HCT116 (cell line): Measurements from ENCODE around the gene KRTAP5-2. TPM values are rescaled to one million over a fixed set of nuclear protein-coding genes. Genes with fewer than 3 reads are reported as not detected.

Source experiments
- ATAC-seq: fragments of 200-7000 bp; cut with Tn5 transposase; 2 replicates; pipeline ENCODE4 v1.9.1; 2020; ENCODE audit warnings: mild to moderate bottlenecking, moderate library complexity
- BruUV-seq: library from RNA; stranded (reverse); fragments of 400-500 nt; replicated peaks from 2 replicates; lab custom pipeline; 2021; lab: Mats Ljungman, UMichigan
- CTCF ChIA-PET: fragments of 300-600 bp; sonication (Branson Sonifier 250); formaldehyde crosslinking; loops from one replicate; lab custom pipeline; 2021; ENCODE audit warnings: antibody characterized with exemption; lab: Charles Lee
- POLR2A ChIA-PET: fragments of 300-600, 350-600 bp; sonication (Branson Sonifier 250); formaldehyde crosslinking; loops from one replicate; lab custom pipeline; 2021; ENCODE audit warnings: antibody characterized with exemption; lab: Charles Lee
- RAD21 ChIA-PET, 2 experiments: fragments of 300-600 bp; sonication (Branson Sonifier 250); formaldehyde crosslinking; loops; one replicate each; lab custom pipeline; 2023; ENCODE audit warnings: low total read pairs in 2 of 2; ENCODE audit not compliant: uncharacterized antibody in 2 of 2, unreplicated experiment in 2 of 2, low non-redundant PET in 1 of 2; lab: Charles Lee
- DNase-seq: peaks from one replicate; pipeline ENCODE4 v3.0.0-alpha.2; 2010; ENCODE audit warnings: low read depth, low spot score
- H2AFZ ChIP-seq: fragments of 200-600 bp; shearing (Covaris generic), sonication (generic); 2 replicates; pipeline ENCODE4 v1.6.1; 2017; ENCODE audit warnings: low read depth, mixed run types, mixed read lengths, antibody characterized with exemption, low read length; ENCODE audit not compliant: poor library complexity, severe bottlenecking
- H3K27ac ChIP-seq: 2 replicates; pipeline ENCODE4 v1.5.1; 2012; ENCODE audit warnings: low read depth, low read length
- H3K27me3 ChIP-seq: fragments of 200-600 bp; sonication (generic); 2 replicates; pipeline ENCODE4 v1.6.1; 2016; ENCODE audit warnings: mixed run types, low read length, mixed read lengths; ENCODE audit not compliant: insufficient read depth
- H3K36me3 ChIP-seq, 2 experiments: fragments of 200-500 bp in 1 of 2; fragments of 200-600 bp in 1 of 2; sonication (Bioruptor generic) in 1 of 2; sonication (generic) in 1 of 2; 2 replicates each; pipeline versions ENCODE4 v1.5.1 to v1.6.1; 2014 to 2016; ENCODE audit warnings: low read length in 2 of 2, inconsistent platforms in 1 of 2, mixed read lengths in 1 of 2, mixed run types in 1 of 2; ENCODE audit not compliant: insufficient read depth in 2 of 2, control insufficient read depth in 1 of 2
- H3K4me1 ChIP-seq, 2 experiments: fragments of 200-600 bp in 1 of 2; sonication (generic) in 1 of 2; 2 replicates each; pipeline versions ENCODE4 v1.5.1 to v1.6.1; 2012 to 2017; ENCODE audit warnings: low read length in 2 of 2, inconsistent platforms in 1 of 2, mild to moderate bottlenecking in 1 of 2, mixed read lengths in 1 of 2, mixed run types in 1 of 2, moderate library complexity in 1 of 2; ENCODE audit not compliant: insufficient read depth in 2 of 2, control insufficient read depth in 1 of 2
- H3K4me2 ChIP-seq: fragments of 200-600 bp; sonication (generic); 2 replicates; pipeline ENCODE4 v1.6.1; 2017; ENCODE audit warnings: mixed run types, low read length, mixed read lengths
- H3K4me3 ChIP-seq, 2 experiments: fragments of 200-600 bp in 1 of 2; sonication (generic) in 1 of 2; replicated peaks in 1 of 2; 2 replicates each; pipeline ENCODE4 v1.5.1; 2011 to 2016; ENCODE audit warnings: low read length in 2 of 2, control low read depth in 1 of 2, low read depth in 1 of 2, mild to moderate bottlenecking in 1 of 2, mixed read lengths in 1 of 2, mixed run types in 1 of 2
- H3K79me2 ChIP-seq: fragments of 200-600 bp; sonication (generic); 2 replicates; pipeline ENCODE4 v1.6.1; 2017; ENCODE audit warnings: mild to moderate bottlenecking, mixed run types, low read length, moderate library complexity, mixed read lengths; ENCODE audit not compliant: insufficient read depth
- H3K9ac ChIP-seq: fragments of 200-600 bp; sonication (generic); 2 replicates; pipeline ENCODE4 v1.6.1; 2016; ENCODE audit warnings: low read length, mixed read lengths
- H3K9me2 ChIP-seq: fragments of 200-600 bp; sonication (generic), shearing (Covaris generic); 2 replicates; pipeline ENCODE4 v1.6.1; 2017; ENCODE audit warnings: mixed run types, mild to moderate bottlenecking, moderate library complexity; ENCODE audit not compliant: insufficient read depth
- H3K9me3 ChIP-seq, 2 experiments: fragments of 200-500 bp in 1 of 2; fragments of 200-600 bp in 1 of 2; sonication (Bioruptor generic) in 1 of 2; sonication (generic) in 1 of 2; 2 replicates each; pipeline ENCODE4 v1.6.1; 2014 to 2017; ENCODE audit warnings: low read length in 2 of 2, mixed read lengths in 2 of 2, inconsistent platforms in 1 of 2, low read depth in 1 of 2, mild to moderate bottlenecking in 1 of 2, mixed run types in 1 of 2, moderate library complexity in 1 of 2; ENCODE audit not compliant: control insufficient read depth in 1 of 2, insufficient read depth in 1 of 2
- H4K20me1 ChIP-seq: fragments of 200-600 bp; sonication (generic), shearing (Covaris generic); 2 replicates; pipeline ENCODE4 v1.6.1; 2017; ENCODE audit warnings: mixed run types, mild to moderate bottlenecking, moderate library complexity; ENCODE audit not compliant: insufficient read depth
- CEBPB ChIP-seq: IDR thresholded peaks from 2 replicates; pipeline ENCODE4 v1.6.1; 2012; ENCODE audit warnings: low read depth
- CTCF ChIP-seq, 3 experiments: fragments of 200-600 bp in 1 of 3; sonication (generic) in 1 of 3; IDR thresholded peaks in 2 of 3; conservative IDR thresholded peaks in 1 of 3; 2 replicates each; pipeline ENCODE4 v1.5.1; 2012 to 2017; ENCODE audit warnings: low read depth in 2 of 3, low read length in 2 of 3, antibody characterized with exemption in 1 of 3, borderline replicate concordance in 1 of 3, control low read depth in 1 of 3, mild to moderate bottlenecking in 1 of 3, mixed read lengths in 1 of 3, mixed run types in 1 of 3, moderate library complexity in 1 of 3; ENCODE audit not compliant: insufficient read depth in 1 of 3
- SRF ChIP-seq: IDR thresholded peaks from 2 replicates; pipeline ENCODE4 v1.6.1; 2012; ENCODE audit warnings: low read depth
- YY1 ChIP-seq: IDR thresholded peaks from 2 replicates; pipeline ENCODE4 v1.6.1; 2011; ENCODE audit warnings: low read length, low read depth, moderate library complexity, mild to moderate bottlenecking; ENCODE audit not compliant: insufficient replicate concordance; ENCODE audit errors: extremely low read depth
- ZFX ChIP-seq: fragments of 450-650 bp; IDR thresholded peaks from 2 replicates; pipeline ENCODE4 v1.6.1; 2017
- intact Hi-C: fragments of 100-400 bp; cut with micrococcal nuclease; formaldehyde crosslinking; loops from 2 replicates; pipeline ENCODE4 v1.10.0; 2022
- total RNA-seq: library from RNA; stranded (reverse); gene quantifications from one replicate; pipeline ENCODE4 v1.2.1, GENCODE V29; 2021; ENCODE audit not compliant: unreplicated experiment

Gene KRTAP5-2
- total RNA-seq, 1 experiment from 2014 or later = not detected

- TF ChIP-seq YY1 = no peak
- no peak for TF ChIP-seq CEBPB
- Histone ChIP-seq H3K27me3 (no peaks in the 10 kb centered on the region), H3K27ac (no peak overlapping the region), H3K4me3 (no peak overlapping the region), H4K20me1 (no peaks in the 10 kb centered on the region), H3K9me2 (no peaks in the 10 kb centered on the region), H3K79me2 (peaks cover 3% of the 10 kb centered on the region; the same call in 1 of the 2 replicates), H2AFZ (no peak overlapping the region), H3K9me3 (peaks cover 0 to 7% of the 10 kb centered on the region in 2 experiments; a peak in 2 of 4 replicates), H3K36me3 (no peaks in the 10 kb centered on the region), H3K4me2 (peak overlapping the region; percentile 94), H3K9ac (no peak overlapping the region), H3K4me1 (peaks cover 16 to 29% of the 10 kb centered on the region in 2 experiments; a peak in 3 of 4 replicates)
- ChIA-PET CTCF (interaction anchor here (0.6 to 5.2 kb wide), 11 partner anchors 10 to 65 kb away, joined by 3 to 133 read pairs (median 6); no protein-coding TSS in a partner anchor), RAD21 (interaction anchor here (1.4 to 2.6 kb wide), 3 partner anchors 28 to 78 kb away, joined by 4 to 22 read pairs (median 22); no protein-coding TSS in a partner anchor), POLR2A (interaction anchor here (0.8 to 2.5 kb wide), 8 partner anchors 14 to 224 kb away, joined by 3 to 18 read pairs (median 5); no protein-coding TSS in a partner anchor)
- DNase-seq (no peak), ATAC-seq (no peak)
- no TSS peak for BruUV-seq
- intact Hi-C loops = loop anchor here (1.0 to 2.0 kb wide), 2 partner anchors 20 to 29 kb away; no protein-coding TSS in a partner anchor
Observed at GRCh38 chr11:1574933-1575242, 23.2 kb downstream of the KRTAP5-2 start.

- Histone ChIP-seq H3K36me3 (no peaks in the 10 kb centered on the region), H4K20me1 (no peaks in the 10 kb centered on the region), H3K4me2 (peak overlapping the region; percentile 94), H3K27me3 (no peaks in the 10 kb centered on the region), H3K79me2 (peaks cover 3% of the 10 kb centered on the region; the same call in 1 of the 2 replicates), H2AFZ (peak overlapping the region; percentile 67), H3K9me3 (peaks cover 0 to 7% of the 10 kb centered on the region in 2 experiments; a peak in 2 of 4 replicates), H3K4me3 (peak overlapping the region; percentile 46 to 61), H3K9ac (peak overlapping the region; percentile 34), H3K9me2 (no peaks in the 10 kb centered on the region), H3K4me1 (peaks cover 16 to 29% of the 10 kb centered on the region in 2 experiments; a peak in 3 of 4 replicates), H3K27ac (peak overlapping the region; percentile 8; the same call in 1 of the 2 replicates)
- BruUV-seq = no TSS peak
- CTCF ChIA-PET = interaction anchor here (0.6 to 5.2 kb wide), 12 partner anchors 8 to 65 kb away, joined by 3 to 133 read pairs (median 6); no protein-coding TSS in a partner anchor
- POLR2A ChIA-PET = interaction anchor here (0.8 to 2.5 kb wide), 9 partner anchors 15 to 223 kb away, joined by 3 to 18 read pairs (median 5); no protein-coding TSS in a partner anchor
- TF ChIP-seq CTCF (IDR thresholded peaks at IDR 0.05 in 2 of 3, conservative IDR thresholded peaks at IDR 0.05 in 1 of 3; ENCODE audit: borderline replicate concordance in 1 of 3, insufficient read depth in 1 of 3, low read depth in 2 of 3, low read length in 2 of 3) (peak in 2 of 3 experiments; percentile 62 to 74; a peak in 5 of 6 replicates), ZFX (no peak), SRF (no peak)
- ATAC-seq (peak; percentile 70), DNase-seq (no peak)
- RAD21 ChIA-PET = interaction anchor here (1.3 to 2.6 kb wide), 4 partner anchors 26 to 78 kb away, joined by 4 to 22 read pairs (median 14); no protein-coding TSS in a partner anchor
- intact Hi-C loops = loop anchor here (1.0 to 2.0 kb wide), 2 partner anchors 20 to 28 kb away; no protein-coding TSS in a partner anchor
Observed at GRCh38 chr11:1574238-1574932, 23.7 kb downstream of the KRTAP5-2 start.
